Activated CD8-positive, alpha-beta T cell treated with anti-CD3 and anti-CD28 coated beads for 36 hours (primary cell): ENCODE data around the gene SHROOM3. TPM values are rescaled to one million over a fixed set of nuclear protein-coding genes. Genes with fewer than 3 reads are reported as not detected.

Experiments used
- ATAC-seq: fragments of 200-7000 bp; cut with Tn5 transposase; one replicate; pipeline ENCODE4 v1.10.0; 2021; ENCODE audit warnings: mild to moderate bottlenecking, moderate library complexity
- CTCF ChIA-PET: fragments of 350-600 bp; sonication (Branson Sonifier 250); formaldehyde crosslinking; loops from one replicate; lab custom pipeline; 2021; ENCODE audit warnings: antibody characterized with exemption; lab: Charles Lee
- POLR2A ChIA-PET: fragments of 350-600 bp; sonication (Branson Sonifier 250); formaldehyde crosslinking; loops from one replicate; lab custom pipeline; 2021; ENCODE audit warnings: antibody characterized with exemption; lab: Charles Lee
- DNase-seq: peaks from one replicate; pipeline ENCODE4 v3.0.0-alpha.2; 2020
- H3K27ac Mint-ChIP-seq: one replicate; pipeline ENCODE4 v1.8.0; 2021; ENCODE audit warnings: mild to moderate bottlenecking, mixed read lengths
- H3K27me3 Mint-ChIP-seq: one replicate; pipeline ENCODE4 v1.8.0; 2021; ENCODE audit warnings: mixed read lengths
- H3K36me3 Mint-ChIP-seq: one replicate; pipeline ENCODE4 v1.8.0; 2021; ENCODE audit warnings: low read depth, mixed read lengths
- H3K4me1 Mint-ChIP-seq: one replicate; pipeline ENCODE4 v1.8.0; 2021; ENCODE audit warnings: low read depth, mixed read lengths
- H3K4me3 Mint-ChIP-seq: one replicate; pipeline ENCODE4 v1.8.0; 2021; ENCODE audit warnings: mild to moderate bottlenecking, moderate library complexity, mixed read lengths
- H3K9me3 Mint-ChIP-seq: one replicate; pipeline ENCODE4 v1.8.0; 2021; ENCODE audit warnings: mixed read lengths
- CTCF ChIP-seq: fragments of 200-600 bp; IDR thresholded peaks from one replicate; pipeline ENCODE4 v1.8.0; 2022; ENCODE audit warnings: antibody characterized with exemption, mild to moderate bottlenecking
- intact Hi-C: fragments of 100-400 bp; cut with micrococcal nuclease; formaldehyde crosslinking; loops from one replicate; pipeline ENCODE4 v1.10.0; 2022
- total RNA-seq, 2 experiments: library from RNA; stranded (reverse); gene quantifications; one replicate each; pipeline ENCODE4 v1.2.3, GENCODE V29; 2021

Gene SHROOM3
- total RNA-seq, 2 experiments from 2014 or later, result not detected

- intact Hi-C loops, result loop anchor here (5.0 kb wide), 1 partner anchor 236 kb away; no protein-coding TSS in a partner anchor
- peaks cover 21% of the 10 kb centered on the region for H3K27me3 Mint-ChIP-seq
- no peak overlapping the region for H3K27ac Mint-ChIP-seq
- no peaks in the 10 kb centered on the region for H3K36me3 Mint-ChIP-seq
- ATAC-seq (no peak), DNase-seq (peak; percentile 58)
- POLR2A ChIA-PET, result no interaction called here
- TF ChIP-seq CTCF, result no peak
- peaks cover 3% of the 10 kb centered on the region for H3K9me3 Mint-ChIP-seq
- no peak overlapping the region for H3K4me3 Mint-ChIP-seq
- CTCF ChIA-PET, result no interaction called here
- no peaks in the 10 kb centered on the region for H3K4me1 Mint-ChIP-seq
These were observed 313.6 kb downstream of the SHROOM3 start for GRCh38 chr4:76748649-76749048.

GRCh38 chr4:76749355-76749754 is 314.3 kb downstream of the SHROOM3 start:
- ChIA-PET POLR2A (no interaction called here), CTCF (interaction anchor here (0.8 to 1.1 kb wide), 3 partner anchors 13 to 239 kb away, joined by 3 read pairs; no protein-coding TSS in a partner anchor)
- no peaks in the 10 kb centered on the region for H3K36me3 Mint-ChIP-seq
- H3K9me3 Mint-ChIP-seq, result peaks cover 3% of the 10 kb centered on the region
- no peak for TF ChIP-seq CTCF
- intact Hi-C loops, result loop anchor here (5.0 kb wide), 1 partner anchor 237 kb away; no protein-coding TSS in a partner anchor
- ATAC-seq (no peak), DNase-seq (no peak)
- H3K27ac Mint-ChIP-seq, result no peak overlapping the region
- no peak overlapping the region for H3K4me3 Mint-ChIP-seq
- H3K4me1 Mint-ChIP-seq, result no peaks in the 10 kb centered on the region
- peaks cover 21% of the 10 kb centered on the region for H3K27me3 Mint-ChIP-seq

GRCh38 chr4:76750716-76751115 is 315.7 kb downstream of the SHROOM3 start:
- ChIA-PET POLR2A (interaction anchor here (0.7 kb wide), 1 partner anchor 480 kb away, joined by 3 read pairs; no protein-coding TSS in a partner anchor), CTCF (no interaction called here)
- Mint-ChIP-seq H3K36me3 (no peaks in the 10 kb centered on the region), H3K27me3 (peaks cover 21% of the 10 kb centered on the region), H3K27ac (no peak overlapping the region), H3K9me3 (peaks cover 3% of the 10 kb centered on the region), H3K4me3 (no peak overlapping the region), H3K4me1 (no peaks in the 10 kb centered on the region)
- ATAC-seq (no peak), DNase-seq (no peak)
- no peak for TF ChIP-seq CTCF
- intact Hi-C loops, result loop anchor here (10.0 kb wide), 1 partner anchor 316 kb away; the partner anchor contains the start of gene SHROOM3

- ATAC-seq (no peak), DNase-seq (no peak)
- no peak overlapping the region for H3K27ac Mint-ChIP-seq
- no peaks in the 10 kb centered on the region for H3K4me1 Mint-ChIP-seq
- H3K27me3 Mint-ChIP-seq, result peaks cover 21% of the 10 kb centered on the region
- TF ChIP-seq CTCF, result no peak
- H3K36me3 Mint-ChIP-seq, result no peaks in the 10 kb centered on the region
- POLR2A ChIA-PET, result no interaction called here
- intact Hi-C loops, result loop anchor here (10.0 kb wide), 1 partner anchor 317 kb away; the partner anchor contains the start of gene SHROOM3
- H3K4me3 Mint-ChIP-seq, result no peak overlapping the region
- peaks cover 3% of the 10 kb centered on the region for H3K9me3 Mint-ChIP-seq
- CTCF ChIA-PET, result no interaction called here
These were observed 316.7 kb downstream of the SHROOM3 start for GRCh38 chr4:76751612-76752343.
